ENCODE measurements around the gene ABAT. TPM values are rescaled to one million over a fixed set of nuclear protein-coding genes. Genes with fewer than 3 reads are reported as not detected.

Gene ABAT
- total and polyA plus RNA-seq, 2 donors, result 9.0 to 12.3 TPM

- WGBS, result 88% methylated on average over 3 of the region's 3 CpGs
- Histone ChIP-seq H3K4me3 (ENCODE audit: low read depth, low read length) (no peak overlapping the region), H3K27ac (ENCODE audit: low read depth) (no peak overlapping the region), H3K4me1 (ENCODE audit: insufficient read depth) (no peaks in the 10 kb centered on the region), H3K36me3 (ENCODE audit: insufficient read depth) (no peaks in the 10 kb centered on the region)
- no peak for DNase-seq (ENCODE audit: extremely low spot score)
These were observed 46.5 kb downstream of the ABAT start for GRCh38 chr16:8720967-8721308.

DNA sequence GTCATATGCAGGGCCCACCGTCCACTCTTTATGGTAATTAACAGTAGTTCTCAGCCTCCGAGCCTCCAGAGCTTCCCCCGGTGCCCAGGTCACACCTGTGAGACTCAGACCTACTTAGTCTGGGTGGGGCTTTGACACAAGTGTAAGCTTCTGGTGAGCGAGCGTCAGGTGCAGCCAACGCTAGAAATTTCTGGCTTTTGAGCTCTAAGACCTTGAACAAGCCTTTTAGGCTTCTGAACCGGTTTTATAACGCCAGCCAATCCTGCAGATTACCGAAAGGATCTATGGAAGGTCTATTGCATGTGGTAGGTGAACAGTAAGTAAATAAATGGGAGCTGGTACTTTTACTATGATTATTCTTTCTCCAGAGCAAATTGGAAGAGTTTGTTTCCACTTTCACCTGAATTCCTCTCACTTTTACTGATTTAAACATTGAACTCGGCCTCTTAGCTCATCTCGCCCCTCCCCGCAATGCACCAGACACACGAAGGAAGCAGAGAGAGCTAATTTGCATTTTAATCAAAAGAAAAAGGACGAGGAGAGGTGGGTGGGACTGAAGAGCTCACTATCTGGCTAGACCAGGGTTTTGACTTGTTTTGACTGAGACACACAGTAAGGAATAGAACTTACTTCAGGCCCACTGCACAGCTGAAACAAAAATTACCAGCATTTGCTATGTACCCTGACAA, 47.1 kb downstream of the ABAT start:
- no peak for DNase-seq (ENCODE audit: extremely low spot score)
- H3K27ac ChIP-seq (ENCODE audit: low read depth), result no peak overlapping the region
- 74% methylated on average over 14 of the region's 14 CpGs for WGBS
- H3K4me3 ChIP-seq (ENCODE audit: low read depth, low read length), result no peak overlapping the region
- no peaks in the 10 kb centered on the region for H3K4me1 ChIP-seq (ENCODE audit: insufficient read depth)
- no peaks in the 10 kb centered on the region for H3K36me3 ChIP-seq (ENCODE audit: insufficient read depth)

GRCh38 chr16:8722025-8722348, 47.6 kb downstream of the ABAT start:
- Histone ChIP-seq H3K4me1 (ENCODE audit: insufficient read depth) (no peaks in the 10 kb centered on the region), H3K27ac (ENCODE audit: low read depth) (no peak overlapping the region), H3K4me3 (ENCODE audit: low read depth, low read length) (no peak overlapping the region), H3K36me3 (ENCODE audit: insufficient read depth) (no peaks in the 10 kb centered on the region)
- no peak for DNase-seq (ENCODE audit: extremely low spot score)
- WGBS, result 86% methylated on average over 4 of the region's 4 CpGs

DNA sequence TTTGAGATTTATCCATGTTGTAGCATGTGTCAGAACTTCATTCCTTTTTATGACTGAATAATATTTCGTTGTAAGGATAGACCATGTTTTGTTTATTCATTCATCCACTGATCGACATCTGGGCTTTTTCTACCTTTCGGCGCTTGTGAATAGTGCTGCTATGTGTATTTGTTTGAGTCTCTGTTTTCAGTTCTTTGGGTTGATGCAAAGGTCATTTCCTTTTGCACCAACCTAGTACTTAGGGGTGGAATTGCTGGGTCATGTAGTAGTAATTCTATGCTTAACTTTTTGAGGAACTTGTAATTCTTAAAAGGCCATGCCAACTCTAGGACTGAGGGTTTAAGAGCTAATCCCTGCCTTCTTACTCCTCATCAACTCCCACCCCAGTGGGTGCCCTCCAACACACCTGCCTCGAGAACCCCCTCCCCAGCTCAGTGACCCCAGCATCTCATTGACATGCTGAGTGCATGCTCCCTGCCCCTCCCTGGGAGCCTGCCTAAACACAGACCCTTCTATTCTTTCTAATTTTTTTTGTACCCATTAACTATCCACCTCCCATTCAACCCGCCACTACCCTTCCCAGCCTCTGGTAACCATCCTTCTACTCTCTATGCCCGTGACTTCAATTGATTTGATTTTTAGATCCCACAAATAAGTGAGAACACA, 51.2 kb downstream of the ABAT start:
- DNase-seq (ENCODE audit: extremely low spot score), result no peak
- no peaks in the 10 kb centered on the region for H3K36me3 ChIP-seq (ENCODE audit: insufficient read depth)
- H3K27ac ChIP-seq (ENCODE audit: low read depth), result no peak overlapping the region
- H3K4me3 ChIP-seq (ENCODE audit: low read depth, low read length), result no peak overlapping the region
- 73% methylated on average over 7 of the region's 7 CpGs for WGBS
- no peaks in the 10 kb centered on the region for H3K4me1 ChIP-seq (ENCODE audit: insufficient read depth)

DNA sequence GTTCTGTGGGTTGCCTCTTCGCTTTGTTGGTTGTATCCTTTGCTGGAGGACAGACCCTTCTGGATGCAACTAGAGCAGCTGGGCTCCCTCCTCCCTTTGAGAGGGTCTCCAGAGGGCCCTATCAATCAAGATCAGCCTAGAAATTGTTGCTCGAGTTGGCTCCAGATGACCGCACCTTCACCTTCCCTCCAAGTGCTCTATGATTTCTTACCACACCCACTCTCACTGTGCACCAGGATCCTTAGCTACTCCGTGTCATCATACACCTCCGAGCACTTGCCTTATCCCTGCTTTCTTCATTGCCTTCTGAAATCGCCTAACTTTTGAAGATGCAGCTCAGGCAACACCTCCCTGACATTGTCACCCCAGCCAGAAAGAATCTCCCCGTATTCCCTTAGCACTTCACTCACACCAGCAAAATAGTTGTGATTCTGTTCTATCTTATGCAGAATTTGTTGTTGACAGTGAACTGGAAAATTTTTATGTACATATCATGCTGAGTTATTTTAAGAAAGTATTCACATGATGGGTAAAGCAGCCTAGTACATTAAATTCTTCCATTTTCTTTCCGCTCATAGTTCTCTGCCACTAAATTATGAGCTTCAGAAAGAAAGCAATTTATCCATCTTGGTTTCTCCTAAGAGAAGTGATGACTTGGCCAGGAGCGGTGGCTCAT, 52.9 kb downstream of the ABAT start:
- Histone ChIP-seq H3K4me3 (ENCODE audit: low read depth, low read length) (no peak overlapping the region), H3K4me1 (ENCODE audit: insufficient read depth) (no peaks in the 10 kb centered on the region), H3K36me3 (ENCODE audit: insufficient read depth) (no peaks in the 10 kb centered on the region), H3K27ac (ENCODE audit: low read depth) (no peak overlapping the region)
- no peak for DNase-seq (ENCODE audit: extremely low spot score)
- 82% methylated on average over 9 of the region's 9 CpGs for WGBS

GRCh38 chr16:8727857-8728618, 53.6 kb downstream of the ABAT start:
- DNase-seq (ENCODE audit: extremely low spot score), result no peak
- 75% methylated on average over 13 of the region's 13 CpGs for WGBS

DNA sequence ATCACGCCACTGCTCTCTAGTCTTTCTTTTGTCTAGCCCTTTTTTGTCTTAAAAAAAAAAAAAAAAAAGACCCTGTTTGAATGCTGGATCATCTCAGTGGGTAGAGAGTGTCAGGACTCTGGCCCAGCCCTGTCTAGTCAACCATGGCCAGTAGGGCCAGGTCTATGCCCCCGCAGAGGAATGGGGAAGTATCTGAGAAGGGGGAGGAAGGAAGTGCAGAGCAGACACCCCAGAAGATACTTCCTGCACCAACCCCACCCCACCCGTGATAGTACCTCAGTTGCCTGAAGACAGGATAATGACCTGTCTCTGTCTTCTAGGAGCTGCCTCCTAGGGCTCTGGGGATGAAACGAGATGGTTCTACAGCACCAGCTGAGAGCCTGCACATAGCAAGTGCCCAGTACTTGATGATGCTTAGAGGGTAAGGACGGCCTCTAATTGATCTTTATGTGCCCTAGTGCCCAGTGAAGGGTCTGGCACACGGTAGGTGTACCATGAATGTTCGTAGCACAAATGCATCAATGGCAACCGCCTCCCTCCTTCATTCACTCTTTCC, 55.4 kb downstream of the ABAT start:
- Histone ChIP-seq H3K36me3 (ENCODE audit: insufficient read depth) (no peaks in the 10 kb centered on the region), H3K4me3 (ENCODE audit: low read depth, low read length) (no peak overlapping the region), H3K4me1 (ENCODE audit: insufficient read depth) (no peaks in the 10 kb centered on the region), H3K27ac (ENCODE audit: low read depth) (no peak overlapping the region)
- no peak for DNase-seq (ENCODE audit: extremely low spot score)
- WGBS, result 86% methylated on average over 8 of the region's 8 CpGs

More at GRCh38 chr16:8727857-8728618, 53.6 kb downstream of the ABAT start:
- Histone ChIP-seq H3K36me3 (ENCODE audit: insufficient read depth) (no peaks in the 10 kb centered on the region), H3K4me1 (ENCODE audit: insufficient read depth) (no peaks in the 10 kb centered on the region), H3K27ac (ENCODE audit: low read depth) (no peak overlapping the region), H3K4me3 (ENCODE audit: low read depth, low read length) (no peak overlapping the region)

DNA sequence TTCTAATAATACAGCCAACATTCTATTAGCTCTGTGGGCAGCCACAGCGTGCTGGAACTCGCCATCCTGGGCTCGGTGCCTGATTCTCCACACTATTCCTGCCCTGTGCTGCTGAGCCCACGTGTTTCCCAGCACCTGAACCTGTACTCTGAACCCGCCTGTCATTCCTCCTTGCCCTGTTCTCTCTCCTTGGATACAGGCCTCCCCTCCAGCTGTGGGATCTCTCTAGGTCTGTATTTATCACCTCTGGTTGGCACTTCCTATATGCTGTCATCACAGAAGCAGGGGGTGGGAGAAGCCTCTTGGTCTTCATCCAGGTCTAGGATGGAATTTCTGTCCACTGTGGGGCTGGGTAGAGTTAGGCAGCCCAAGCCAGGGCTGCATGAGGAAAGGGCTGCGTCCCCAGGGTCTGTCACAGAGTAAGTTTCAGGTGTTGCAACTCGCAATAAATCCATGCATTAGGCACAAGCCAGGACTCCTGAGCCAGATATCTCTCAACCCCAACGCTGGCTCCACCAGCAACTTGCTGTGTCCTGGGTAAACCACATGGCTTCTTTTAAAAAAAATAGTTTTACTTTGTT, 56.0 kb downstream of the ABAT start:
- H3K4me3 ChIP-seq (ENCODE audit: low read depth, low read length), result no peak overlapping the region
- H3K36me3 ChIP-seq (ENCODE audit: insufficient read depth), result no peaks in the 10 kb centered on the region
- no peak for DNase-seq (ENCODE audit: extremely low spot score)
- WGBS, result 75% methylated on average over 8 of the region's 8 CpGs
- no peak overlapping the region for H3K27ac ChIP-seq (ENCODE audit: low read depth)
- no peaks in the 10 kb centered on the region for H3K4me1 ChIP-seq (ENCODE audit: insufficient read depth)

DNA sequence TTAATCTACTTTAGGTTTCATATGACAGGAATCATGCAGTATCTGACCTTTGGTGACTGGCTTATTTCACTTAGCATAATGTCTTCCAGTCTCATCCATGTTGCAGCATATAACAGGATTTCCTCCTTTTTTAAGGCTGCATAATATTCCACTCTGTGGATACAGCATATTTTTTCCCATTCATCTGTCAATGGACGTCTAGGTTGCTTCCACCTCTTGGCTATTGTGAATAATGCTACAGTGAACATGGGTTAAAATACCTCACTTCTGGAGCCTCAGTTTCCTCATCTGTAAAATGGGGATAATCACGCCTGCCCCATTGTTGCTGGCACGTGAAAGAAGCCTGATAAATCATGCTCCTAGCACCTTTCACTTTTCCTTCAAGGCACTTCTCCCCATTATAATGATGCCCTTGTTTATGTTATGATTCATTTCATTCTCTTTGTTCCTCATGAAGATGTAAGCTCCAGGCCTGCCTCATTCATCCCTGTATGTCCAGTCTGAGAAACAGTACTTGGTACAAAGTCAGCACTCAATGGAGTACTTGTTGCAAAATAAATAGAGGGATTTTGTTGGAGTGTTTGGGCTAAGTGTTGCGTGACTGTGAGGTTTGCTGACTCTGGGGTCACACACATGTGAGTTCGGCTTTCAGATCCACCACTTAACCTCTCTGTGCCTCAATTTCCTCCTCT, 59.6 kb downstream of the ABAT start:
- Histone ChIP-seq H3K27ac (ENCODE audit: low read depth) (no peak overlapping the region), H3K4me3 (ENCODE audit: low read depth, low read length) (no peak overlapping the region), H3K36me3 (ENCODE audit: insufficient read depth) (no peaks in the 10 kb centered on the region), H3K4me1 (ENCODE audit: insufficient read depth) (no peaks in the 10 kb centered on the region)
- 89% methylated on average over 5 of the region's 5 CpGs for WGBS
- DNase-seq (ENCODE audit: extremely low spot score), result no peak

- H3K4me3 ChIP-seq (ENCODE audit: low read depth, low read length), result no peak overlapping the region
- H3K27ac ChIP-seq (ENCODE audit: low read depth), result no peak overlapping the region
- no peaks in the 10 kb centered on the region for H3K4me1 ChIP-seq (ENCODE audit: insufficient read depth)
- no peaks in the 10 kb centered on the region for H3K36me3 ChIP-seq (ENCODE audit: insufficient read depth)
- WGBS, result 94% methylated on average over 5 of the region's 5 CpGs
- no peak for DNase-seq (ENCODE audit: extremely low spot score)
These were observed 61.2 kb downstream of the ABAT start for GRCh38 chr16:8735574-8735973.

GRCh38 chr16:8736123-8736668, 61.8 kb downstream of the ABAT start:
- WGBS, result 68% methylated on average over 9 of the region's 9 CpGs
- DNase-seq (ENCODE audit: extremely low spot score), result no peak

GRCh38 chr16:8739151-8739550, 64.7 kb downstream of the ABAT start:
- H3K27ac ChIP-seq (ENCODE audit: low read depth), result no peak overlapping the region
- H3K4me3 ChIP-seq (ENCODE audit: low read depth, low read length), result no peak overlapping the region
- no peaks in the 10 kb centered on the region for H3K4me1 ChIP-seq (ENCODE audit: insufficient read depth)
- H3K36me3 ChIP-seq (ENCODE audit: insufficient read depth), result no peaks in the 10 kb centered on the region
- no peak for DNase-seq (ENCODE audit: extremely low spot score)
- WGBS, result 90% methylated on average over 6 of the region's 6 CpGs

More at GRCh38 chr16:8736123-8736668, 61.8 kb downstream of the ABAT start:
- Histone ChIP-seq H3K4me1 (ENCODE audit: insufficient read depth) (no peaks in the 10 kb centered on the region), H3K36me3 (ENCODE audit: insufficient read depth) (no peaks in the 10 kb centered on the region), H3K4me3 (ENCODE audit: low read depth, low read length) (no peak overlapping the region), H3K27ac (ENCODE audit: low read depth) (no peak overlapping the region)
